B cell (primary cell): ENCODE measurements around the gene TBRG1. TPM values are rescaled to one million over a fixed set of nuclear protein-coding genes. Genes with fewer than 3 reads are reported as not detected.

Experiments used
- ATAC-seq: fragments of 200-7000 bp; cut with Tn5 transposase; one replicate; pipeline ENCODE4 v1.10.0; 2021; ENCODE audit warnings: low read depth, mild to moderate bottlenecking, moderate number of reproducible peaks, moderate library complexity
- CTCF ChIA-PET: fragments of 350-600 bp; sonication (Branson Sonifier 250); formaldehyde crosslinking; loops from one replicate; lab custom pipeline; 2021; ENCODE audit warnings: antibody characterized with exemption, inconsistent platforms; lab: Charles Lee
- POLR2A ChIA-PET: fragments of 350-600 bp; sonication (Branson Sonifier 250); formaldehyde crosslinking; loops from one replicate; lab custom pipeline; 2021; ENCODE audit warnings: antibody characterized with exemption; lab: Charles Lee
- DNase-seq: peaks from one replicate; pipeline ENCODE4 v3.0.0; 2013
- H2AFZ ChIP-seq: 2 replicates; pipeline ENCODE4 v1.6.1; 2012; ENCODE audit warnings: mild to moderate bottlenecking, low read depth, low read length; ENCODE audit not compliant: insufficient read depth, poor library complexity, severe bottlenecking
- H3K27ac ChIP-seq, 2 donors: 1 replicate in 1 of 2; 2 replicates in 1 of 2; pipeline ENCODE4 v1.5.1; 2012 to 2013; ENCODE audit warnings: low read length in 2 of 2, mild to moderate bottlenecking in 2 of 2, moderate library complexity in 1 of 2
- H3K27me3 ChIP-seq, 4 experiments: fragments of 200-600 bp in 1 of 4; sonication (generic) in 1 of 4; replicated peaks in 1 of 4; 1 replicate in 2 of 4; 2 replicates in 2 of 4; pipeline versions ENCODE4 v1.6.1 to v1.7.0; 2013 to 2016; ENCODE audit warnings: low read length in 3 of 4, mild to moderate bottlenecking in 2 of 4, mixed read lengths in 1 of 4, moderate library complexity in 1 of 4; ENCODE audit not compliant: insufficient read depth in 4 of 4, control insufficient read depth in 3 of 4; ENCODE audit errors: control extremely low read depth in 1 of 4
- H3K36me3 ChIP-seq, 2 experiments: replicated peaks in 1 of 2; 1 replicate in 1 of 2; 2 replicates in 1 of 2; pipeline versions ENCODE4 v1.6.1 to v1.7.1; 2013; ENCODE audit warnings: low read length in 1 of 2; ENCODE audit not compliant: insufficient read depth in 2 of 2, control insufficient read depth in 1 of 2; ENCODE audit errors: control extremely low read depth in 1 of 2, extremely low read depth in 1 of 2
- H3K4me1 ChIP-seq, 2 donors: fragments of 200-600 bp in 1 of 2; sonication (generic) in 1 of 2; 1 replicate in 1 of 2; 2 replicates in 1 of 2; pipeline versions ENCODE4 v1.5.1 to v1.6.1; 2013 to 2017; ENCODE audit warnings: low read length in 2 of 2; ENCODE audit not compliant: control insufficient read depth in 2 of 2, insufficient read depth in 2 of 2
- H3K4me2 ChIP-seq: replicated peaks from 2 replicates; pipeline ENCODE3; 2012; ENCODE audit warnings: mild to moderate bottlenecking, low read depth, low read length; ENCODE audit not compliant: poor library complexity, severe bottlenecking
- H3K4me3 ChIP-seq, 5 experiments: fragments of 200-600 bp in 1 of 5; sonication (generic) in 1 of 5; 1 replicate in 3 of 5; 2 replicates in 2 of 5; pipeline versions ENCODE4 v1.5.1 to v1.7.0; 2011 to 2016; ENCODE audit warnings: low read length in 4 of 5, mild to moderate bottlenecking in 4 of 5, low read depth in 2 of 5, control low read depth in 1 of 5, moderate library complexity in 1 of 5; ENCODE audit not compliant: insufficient read depth in 1 of 5; ENCODE audit errors: control extremely low read depth in 1 of 5, extremely low read depth in 1 of 5
- H3K79me2 ChIP-seq: fragments of 200-600 bp; sonication (generic); one replicate; pipeline ENCODE4 v1.6.0; 2016; ENCODE audit warnings: low read length; ENCODE audit not compliant: control insufficient read depth, insufficient read depth
- H3K9ac ChIP-seq: fragments of 200-600 bp; sonication (generic); 2 replicates; pipeline ENCODE4 v1.6.1; 2017; ENCODE audit warnings: mild to moderate bottlenecking, low read length, moderate library complexity
- H3K9me3 ChIP-seq, 3 donors: one replicate each; pipeline versions ENCODE4 v1.6.1 to v1.7.1; 2013; ENCODE audit warnings: low read length in 2 of 3; ENCODE audit not compliant: control insufficient read depth in 2 of 3, insufficient read depth in 1 of 3; ENCODE audit errors: control extremely low read depth in 1 of 3
- H4K20me1 ChIP-seq: 2 replicates; pipeline ENCODE4 v1.6.0; 2012; ENCODE audit warnings: mild to moderate bottlenecking, low read length; ENCODE audit not compliant: insufficient read depth, control insufficient read depth, poor library complexity, severe bottlenecking
- H3K27ac Mint-ChIP-seq: one replicate; pipeline ENCODE4 v1.8.0; 2021; ENCODE audit warnings: mixed read lengths
- H3K27me3 Mint-ChIP-seq: one replicate; pipeline ENCODE4 v1.8.0; 2021; ENCODE audit warnings: mixed read lengths
- H3K4me1 Mint-ChIP-seq: one replicate; pipeline ENCODE4 v1.8.0; 2021; ENCODE audit warnings: mixed read lengths
- H3K4me3 Mint-ChIP-seq: one replicate; pipeline ENCODE4 v1.8.0; 2021; ENCODE audit warnings: mixed read lengths
- H3K9me3 Mint-ChIP-seq: one replicate; pipeline ENCODE4 v1.8.0; 2022; ENCODE audit warnings: mixed read lengths; ENCODE audit not compliant: insufficient read depth
- CTCF ChIP-seq: fragments of 200-600 bp; IDR thresholded peaks from one replicate; pipeline ENCODE4 v1.8.0; 2022; ENCODE audit warnings: antibody characterized with exemption, mild to moderate bottlenecking
- EZH2 ChIP-seq: IDR thresholded peaks from 2 replicates; pipeline ENCODE4 v1.6.1; 2012; ENCODE audit warnings: borderline replicate concordance, low read depth, mild to moderate bottlenecking, moderate library complexity, low read length; ENCODE audit not compliant: insufficient read depth, poor library complexity, severe bottlenecking
- WGBS: methylation state at CpG from one replicate; pipeline ENCODE4 v1.1.5; 2013; ENCODE audit warnings: missing lambda C conversion rate; ENCODE audit not compliant: insufficient coverage; 5-methylcytosine and 5-hydroxymethylcytosine counted together
- intact Hi-C: fragments of 100-400 bp; cut with micrococcal nuclease; formaldehyde crosslinking; loops from one replicate; pipeline ENCODE4 v1.10.0; 2022
- polyA plus RNA-seq: library from polyadenylated mRNA; depleted of rRNA; stranded (reverse); fragments of >200 nt; gene quantifications from 2 replicates; pipeline ENCODE4 v1.2.3, GENCODE V29; 2012
- total RNA-seq, 2 donors: library from RNA; stranded (reverse); fragments of 120-200 nt in 1 of 2; gene quantifications; 1 replicate in 1 of 2; 2 replicates in 1 of 2; pipeline versions ENCODE4 v1.2.3 to v1.2.4, GENCODE V29; 2013 to 2022

Gene TBRG1
- total and polyA plus RNA-seq, 2 donors (not counting 1 experiment from before 2014, with no cell fraction given) = 68.2 to 71.5 TPM

DNA sequence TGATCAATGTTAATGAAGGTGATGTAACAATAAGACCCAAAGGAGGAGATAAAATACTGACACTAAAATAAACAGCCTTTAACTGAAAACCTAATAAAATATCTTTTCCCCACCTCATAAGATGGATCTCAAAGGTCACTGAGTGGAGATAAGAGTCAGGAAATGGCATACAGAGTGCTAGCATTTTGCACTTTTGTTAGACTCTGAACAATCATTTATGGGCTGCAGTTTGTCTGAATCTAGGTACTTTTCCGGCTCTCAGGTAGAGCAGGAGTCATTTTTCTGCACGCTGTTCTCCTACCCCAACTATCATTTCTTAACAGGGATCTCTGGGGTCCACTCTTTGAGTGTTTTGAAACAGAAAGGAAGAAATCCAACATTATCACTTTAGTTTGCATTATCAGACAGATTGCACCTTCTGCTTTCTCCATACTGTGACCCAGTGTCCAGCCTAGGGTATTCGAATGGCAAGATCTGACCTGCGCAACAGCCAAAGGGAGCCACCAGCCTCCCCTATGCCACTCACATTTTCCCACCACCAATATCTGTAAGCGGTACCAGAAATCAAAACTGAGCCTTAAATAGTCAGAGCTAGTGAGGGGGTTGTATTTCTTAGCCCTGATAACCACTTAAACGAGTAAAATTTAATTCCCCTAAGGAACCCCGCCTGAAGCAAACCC lies 50.0 kb downstream of the TBRG1 start:
- WGBS = no CpG with 5 or more reads among the region's 7 CpGs
- Mint-ChIP-seq H3K4me1 (peaks cover 25% of the 10 kb centered on the region), H3K27me3 (no peaks in the 10 kb centered on the region), H3K9me3 (no peaks in the 10 kb centered on the region), H3K4me3 (peak overlapping the region; percentile 94), H3K27ac (peak overlapping the region; percentile 68)
- POLR2A ChIA-PET = interaction anchor here (1.5 kb wide), 1 partner anchor 127 kb away, joined by 8 read pairs; the partner anchor contains the start of gene MSANTD2
- H3K4me2 ChIP-seq = peak overlapping the region; percentile 96
- H3K4me1 ChIP-seq = peaks cover 23 to 32% of the 10 kb centered on the region in 2 donors
- H2AFZ ChIP-seq = peak overlapping the region; percentile 94
- ATAC-seq (no peak), DNase-seq (no peak)
- CTCF ChIA-PET = interaction anchor here (0.6 to 6.5 kb wide), 11 partner anchors 27 to 193 kb away, joined by 3 to 177 read pairs (median 5); partner anchors contain the start of genes ESAM, MSANTD2 and NRGN
- H3K36me3 ChIP-seq = no peaks in the 10 kb centered on the region
- no peaks in the 10 kb centered on the region for H3K9me3 ChIP-seq
- intact Hi-C loops = loop anchor here (1.0 to 5.0 kb wide), 4 partner anchors 55 to 128 kb away; partner anchors contain the start of gene MSANTD2
- peak overlapping the region; percentile 82 for H3K9ac ChIP-seq
- H3K79me2 ChIP-seq = no peaks in the 10 kb centered on the region
- no peaks in the 10 kb centered on the region for H4K20me1 ChIP-seq
- H3K27ac ChIP-seq = peak overlapping the region in 1 of 2 donors; percentile 90
- H3K27me3 ChIP-seq = no peaks in the 10 kb centered on the region
- no peak for TF ChIP-seq CTCF
- TF ChIP-seq EZH2 = no peak
- peak overlapping the region in 3 of 5 experiments; percentile 75 to 93 (median 76) for H3K4me3 ChIP-seq
